Activated T-cell treated with anti-CD3 and anti-CD28 coated beads, Interleukin-2, amount 50 U/mL, for 1 hour (primary cell): ENCODE data around the gene NEFH.
A peak's percentile ranks its signal among the peaks of the same experiment; 100 is the strongest.

Experiments
- DNase-seq: peaks from one replicate; pipeline ENCODE4 v3.0.0-alpha.2; 2020

NEFH gene

DNA sequence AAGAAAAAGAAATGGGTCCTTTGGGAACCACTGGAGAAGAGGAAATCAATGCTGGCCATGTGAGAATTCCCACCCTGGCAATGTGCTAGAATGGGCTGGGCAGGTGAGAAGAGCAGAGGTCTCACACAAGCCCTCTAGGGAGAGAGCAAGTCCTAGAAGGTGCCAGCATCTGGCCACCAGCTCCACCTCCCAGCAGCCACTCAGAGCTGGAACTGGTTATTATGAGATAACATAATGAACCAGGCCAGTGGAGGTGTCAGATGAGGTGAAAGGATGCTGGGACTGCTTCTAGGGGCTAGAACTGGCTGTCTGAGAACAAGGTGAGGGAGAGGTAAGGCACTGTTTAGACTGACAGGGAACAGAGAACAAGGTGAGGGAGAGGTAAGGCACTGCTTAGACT, 29.3 kb downstream of the NEFH start:
- DNase-seq = no peak

DNA sequence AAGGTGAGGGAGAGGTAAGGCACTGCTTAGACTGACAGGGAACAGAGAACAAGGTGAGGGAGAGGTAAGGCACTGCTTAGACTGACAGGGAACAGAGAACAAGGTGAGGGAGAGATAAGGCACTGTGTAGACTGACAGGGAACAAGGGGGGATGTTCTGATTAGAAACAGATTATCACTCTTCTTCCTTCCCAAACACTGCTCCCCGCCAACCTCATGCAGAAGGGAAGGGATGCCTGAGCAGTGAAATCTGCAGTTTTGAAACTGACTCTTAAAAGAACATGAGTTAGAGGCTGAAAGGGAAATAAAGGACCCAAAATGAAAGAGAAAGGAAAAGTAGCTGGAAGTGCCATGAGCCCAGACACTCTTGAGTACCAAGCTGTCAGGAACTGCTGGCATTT, 29.8 kb downstream of the NEFH start:
- no peak for DNase-seq

DNA sequence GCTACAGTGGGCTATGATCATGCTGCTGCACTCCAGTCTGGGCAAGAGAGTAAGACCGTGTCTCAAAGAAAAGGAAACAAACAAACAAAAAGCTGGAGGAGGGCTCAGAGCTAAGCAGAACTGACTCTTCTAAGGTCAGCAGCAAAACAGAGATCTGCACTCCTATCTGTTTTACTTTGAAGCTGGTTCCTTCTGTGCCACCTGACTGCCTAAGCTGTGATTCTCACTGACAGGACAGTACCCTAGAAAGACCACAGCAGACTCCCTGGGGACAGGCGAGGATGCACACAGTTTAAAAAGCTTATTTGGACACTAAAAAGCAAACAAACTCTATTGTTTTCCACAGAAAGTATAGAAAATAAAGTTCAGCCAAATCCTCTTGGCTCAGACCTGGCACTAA, 30.5 kb downstream of the NEFH start:
- no peak for DNase-seq

DNA sequence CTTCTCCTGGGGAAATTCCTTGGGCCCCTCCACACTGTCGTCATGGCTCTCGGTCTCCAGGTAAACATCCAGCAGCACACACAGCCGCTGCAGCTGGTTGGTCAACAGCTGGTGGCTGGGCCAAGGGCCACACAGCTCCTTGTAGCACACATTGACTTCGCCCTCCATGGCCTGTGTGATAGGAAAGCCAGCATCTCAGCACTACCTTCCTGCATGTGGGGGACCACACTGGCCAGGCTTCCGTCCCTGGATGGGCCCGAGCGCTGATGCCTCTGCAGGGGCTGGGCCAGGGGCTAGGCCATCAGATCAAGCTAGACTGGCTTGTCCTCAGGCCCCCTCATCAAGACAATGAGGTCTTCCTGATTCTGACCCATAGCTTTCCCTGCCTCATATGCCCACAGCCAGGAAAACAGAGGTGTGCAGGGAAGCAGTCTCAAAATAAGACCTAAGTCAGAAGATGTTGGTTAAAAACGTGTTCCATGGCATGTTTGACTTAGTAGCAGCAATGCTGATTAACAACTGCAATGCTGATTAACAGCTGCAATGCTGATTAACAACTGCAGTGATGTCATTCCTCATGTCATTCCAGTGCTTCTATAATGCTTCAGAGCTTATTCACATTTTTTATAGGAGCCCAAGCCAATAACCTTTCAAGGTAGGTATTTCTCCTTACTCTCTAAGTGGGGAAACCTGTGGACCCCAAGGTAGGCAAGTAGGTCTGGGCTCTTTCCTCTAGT, 31.3 kb downstream of the NEFH start:
- DNase-seq = no peak

DNA sequence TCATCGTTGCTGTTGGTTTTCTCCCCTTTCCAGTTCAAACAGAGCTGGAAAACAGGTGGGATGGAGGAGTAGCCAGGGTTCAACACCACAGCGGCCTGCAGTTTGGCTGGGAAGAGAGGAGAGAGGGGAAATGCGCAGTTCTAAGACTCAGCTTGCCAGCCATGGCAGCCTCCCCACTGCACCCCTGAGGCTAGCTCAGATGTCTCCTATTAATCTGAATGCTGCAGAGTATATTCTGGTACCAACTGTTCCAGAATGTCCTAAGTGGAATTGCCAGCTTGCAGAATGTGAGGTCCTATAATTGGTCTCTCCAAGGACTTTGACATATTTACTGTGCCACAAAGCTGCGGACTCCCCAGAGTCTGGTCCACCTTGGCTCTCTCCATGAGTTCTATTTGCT, 32.0 kb downstream of the NEFH start:
- DNase-seq = no peak

GRCh38 chr22:29517215-29517908, 37.3 kb downstream of the NEFH start:
- DNase-seq = no peak

GRCh38 chr22:29518427-29518826, 38.4 kb downstream of the NEFH start:
- DNase-seq = no peak

DNA sequence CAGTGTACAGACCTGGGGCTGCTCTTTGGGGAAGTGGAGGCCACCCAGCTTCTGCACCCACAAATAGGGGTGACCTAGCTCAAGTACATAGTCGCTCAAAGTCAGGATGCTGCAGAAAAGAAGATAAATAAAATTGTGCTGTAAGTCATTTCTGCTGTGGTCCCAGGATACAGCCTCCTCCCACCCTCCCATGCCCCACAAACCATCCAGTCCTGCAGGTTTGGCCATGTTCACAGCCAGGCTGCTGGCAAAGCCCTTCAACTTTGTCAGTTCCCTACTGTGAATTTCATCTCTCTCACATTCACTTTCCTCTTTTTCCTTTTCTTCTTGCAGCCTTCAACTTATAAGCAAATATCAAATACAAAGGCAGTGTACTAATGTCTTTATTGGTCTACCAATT, 40.0 kb downstream of the NEFH start:
- no peak for DNase-seq

GRCh38 chr22:29520851-29521250, 40.8 kb downstream of the NEFH start:
- no peak for DNase-seq

DNA sequence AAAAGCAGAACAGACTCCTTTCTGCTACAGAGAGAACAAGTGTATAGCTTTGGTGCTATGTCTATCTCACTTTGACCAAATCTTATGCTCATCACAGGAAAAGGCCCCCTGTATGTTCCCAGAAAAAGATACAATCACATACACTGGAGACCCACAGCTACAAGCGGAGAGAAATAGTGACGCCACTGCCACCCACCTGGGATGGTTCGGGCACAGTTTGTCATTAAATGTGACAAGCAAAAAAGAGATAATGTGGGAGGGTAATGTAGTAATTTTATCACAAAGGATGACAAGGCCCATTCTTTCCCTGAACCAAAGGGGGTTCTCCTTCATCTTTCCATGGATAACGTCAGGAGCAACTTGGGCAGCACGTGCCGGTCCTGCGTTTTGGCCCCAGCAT, 41.5 kb downstream of the NEFH start:
- DNase-seq = no peak

DNA sequence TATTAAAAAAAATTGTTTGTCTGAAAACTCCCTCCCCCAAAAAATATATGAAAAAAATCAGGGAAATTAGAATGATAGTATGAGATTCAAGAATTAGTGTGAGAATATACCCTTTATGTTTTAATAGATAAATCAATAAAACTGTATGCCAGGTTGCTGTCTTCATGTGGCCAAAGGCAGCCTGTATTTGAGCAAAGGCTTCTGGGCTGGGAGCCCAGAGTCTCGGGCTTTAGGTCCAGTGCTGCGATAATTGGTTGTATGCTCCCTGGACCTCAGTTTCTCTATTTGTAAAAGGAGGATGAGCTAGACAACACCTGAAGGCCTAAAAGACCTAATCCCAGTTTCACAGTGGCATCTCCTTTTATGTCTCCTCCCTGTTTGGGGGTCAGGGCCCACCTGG, 43.7 kb downstream of the NEFH start:
- DNase-seq = no peak

DNA sequence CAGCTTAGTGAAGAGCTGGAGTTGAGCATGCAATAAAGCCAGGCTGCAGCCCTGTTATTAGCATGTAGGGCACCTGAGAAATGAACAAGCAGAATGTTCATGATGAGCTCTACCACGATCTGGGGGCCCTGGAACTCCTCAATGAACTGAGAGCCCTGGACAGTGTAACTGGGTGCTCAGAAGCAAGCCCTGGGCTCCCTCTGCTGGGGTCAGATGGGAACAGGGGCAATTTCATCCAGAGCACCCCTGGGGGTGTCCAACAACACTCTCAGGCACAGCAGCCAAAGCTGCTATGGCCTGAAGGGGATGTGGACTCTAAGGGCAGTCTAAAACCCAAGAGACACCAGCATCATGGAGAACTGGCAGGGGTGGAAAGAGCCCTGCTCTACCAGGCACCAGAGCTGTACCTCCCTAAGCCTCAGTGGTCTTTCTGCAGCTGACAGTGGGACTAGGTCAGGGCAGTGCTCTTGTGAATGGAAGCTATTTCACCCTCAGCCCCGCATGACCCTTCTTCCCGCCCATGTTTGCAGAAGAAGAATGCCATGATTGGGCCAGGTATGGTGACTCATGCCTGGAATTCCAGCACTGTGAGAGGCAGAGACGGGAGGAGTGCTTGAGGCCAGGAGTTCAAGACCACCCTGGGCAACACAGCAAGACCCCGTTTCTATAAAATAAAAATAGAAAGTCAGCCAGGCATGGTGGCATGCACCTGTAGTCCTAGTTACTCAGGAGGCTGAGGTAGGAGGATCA, 44.6 kb downstream of the NEFH start:
- DNase-seq = peak; percentile 27

DNA sequence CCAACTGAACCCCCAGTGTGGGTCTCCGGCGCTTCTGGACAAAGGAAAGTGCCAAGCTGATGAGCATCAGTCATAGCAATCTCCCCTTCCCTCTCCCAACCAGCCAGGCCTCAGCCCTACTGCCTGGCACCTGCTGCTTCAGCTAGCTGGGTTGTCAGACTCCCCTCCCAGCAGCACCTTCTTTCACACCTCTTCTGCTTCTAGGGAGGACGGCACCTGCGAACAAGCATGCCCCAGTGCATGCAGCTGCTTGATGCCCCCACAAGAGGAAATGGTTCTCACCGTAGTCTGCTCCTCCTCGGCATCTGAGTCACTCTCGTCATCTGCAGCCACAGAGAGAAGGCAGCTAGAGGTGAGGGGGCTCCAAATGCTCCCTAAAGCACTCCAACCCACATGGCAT, 48.1 kb downstream of the NEFH start:
- no peak for DNase-seq

GRCh38 chr22:29530716-29531115, 50.7 kb downstream of the NEFH start:
- no peak for DNase-seq

GRCh38 chr22:29531419-29531818, 51.4 kb downstream of the NEFH start:
- DNase-seq = no peak

DNA sequence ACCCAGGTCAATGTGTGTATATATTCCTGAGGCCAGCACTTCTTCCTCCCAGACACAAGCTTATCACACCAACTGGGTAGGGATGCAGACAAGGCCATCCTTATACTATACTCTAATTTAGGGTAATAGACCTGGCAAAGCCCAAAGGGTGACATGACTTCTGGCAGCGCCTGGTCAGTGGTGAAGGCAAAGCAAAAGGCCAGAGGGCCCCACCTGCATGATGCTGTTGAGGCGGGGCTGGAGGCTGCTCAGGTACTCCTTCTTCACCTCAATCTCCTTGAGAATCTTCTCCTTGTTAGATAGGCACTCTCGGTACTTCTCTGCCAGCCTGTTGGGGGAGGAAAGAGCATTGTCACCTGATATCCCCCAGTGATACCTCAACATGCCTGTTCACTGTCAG, 56.4 kb downstream of the NEFH start:
- no peak for DNase-seq

GRCh38 chr22:29539105-29539504, 59.1 kb downstream of the NEFH start:
- no peak for DNase-seq
